G401 (cell line): ENCODE data around the gene PMEPA1. TPM values are rescaled to one million over a fixed set of nuclear protein-coding genes. Genes with fewer than 3 reads are reported as not detected.

ENCODE experiments used
- DNase-seq: peaks from one replicate; pipeline ENCODE4 v3.0.0-alpha.2; 2015; ENCODE audit warnings: low spot score
- in situ Hi-C: cut with HindIII; loops from 2 replicates; pipeline ENCODE4 v1.10.0; 2016; ENCODE audit warnings: low sequenced_read_pairs, mixed read lengths
- total RNA-seq: library from RNA; depleted of rRNA; stranded (reverse); fragments of >200 nt; shearing (Covaris generic); gene quantifications from 2 replicates; pipeline ENCODE4 v1.2.3, GENCODE V29; 2014

Gene PMEPA1
- total RNA-seq, 1 experiment from 2014 or later, result 0.58 TPM

GRCh38 chr20:57738484-57738883 lies 28.7 kb upstream of the PMEPA1 start:
- in situ Hi-C loops, result no loop called here
- no peak for DNase-seq

- in situ Hi-C loops, result no loop called here
- no peak for DNase-seq
These were observed 28.2 kb upstream of the PMEPA1 start for GRCh38 chr20:57738053-57738452.

GRCh38 chr20:57737349-57737748 lies 27.5 kb upstream of the PMEPA1 start:
- DNase-seq, result no peak
- in situ Hi-C loops, result no loop called here

GRCh38 chr20:57736738-57737347 lies 27.0 kb upstream of the PMEPA1 start:
- no peak for DNase-seq
- in situ Hi-C loops, result no loop called here

GRCh38 chr20:57735831-57736737 lies 26.3 kb upstream of the PMEPA1 start:
- in situ Hi-C loops, result no loop called here
- no peak for DNase-seq

- DNase-seq, result no peak
- in situ Hi-C loops, result no loop called here
These were observed 24.9 kb upstream of the PMEPA1 start for GRCh38 chr20:57734754-57735153.

GRCh38 chr20:57732226-57732625 lies 22.4 kb upstream of the PMEPA1 start:
- no peak for DNase-seq
- in situ Hi-C loops, result no loop called here

- in situ Hi-C loops, result no loop called here
- DNase-seq, result no peak
These were observed 18.9 kb upstream of the PMEPA1 start for GRCh38 chr20:57728762-57729161.

GRCh38 chr20:57727863-57728262 lies 18.0 kb upstream of the PMEPA1 start:
- in situ Hi-C loops, result no loop called here
- no peak for DNase-seq

- in situ Hi-C loops, result no loop called here
- DNase-seq, result no peak
These were observed 15.8 kb upstream of the PMEPA1 start for GRCh38 chr20:57725636-57726035.

- DNase-seq, result no peak
- in situ Hi-C loops, result no loop called here
These were observed 15.0 kb upstream of the PMEPA1 start for GRCh38 chr20:57724610-57725405.

GRCh38 chr20:57723816-57724215 lies 14.0 kb upstream of the PMEPA1 start:
- DNase-seq, result no peak
- in situ Hi-C loops, result no loop called here

- no peak for DNase-seq
- in situ Hi-C loops, result no loop called here
These were observed 10.1 kb upstream of the PMEPA1 start for GRCh38 chr20:57719951-57720350.

- in situ Hi-C loops, result no loop called here
- DNase-seq, result peak; percentile 80
These were observed 8.7 kb upstream of the PMEPA1 start for GRCh38 chr20:57718490-57719009.

GRCh38 chr20:57717797-57718196 lies 8.0 kb upstream of the PMEPA1 start:
- DNase-seq, result no peak
- in situ Hi-C loops, result no loop called here

- in situ Hi-C loops, result no loop called here
- no peak for DNase-seq
These were observed 7.1 kb upstream of the PMEPA1 start for GRCh38 chr20:57716901-57717300.

GRCh38 chr20:57716202-57716601 lies 6.4 kb upstream of the PMEPA1 start:
- in situ Hi-C loops, result no loop called here
- no peak for DNase-seq

- in situ Hi-C loops, result no loop called here
- no peak for DNase-seq
These were observed 5.6 kb upstream of the PMEPA1 start for GRCh38 chr20:57715268-57715904.
